Astrocyte (in vitro differentiated cells and primary cell): Measurements from ENCODE around the gene EARS2. TPM values are rescaled to one million over a fixed set of nuclear protein-coding genes. Genes with fewer than 3 reads are reported as not detected.

ENCODE experiments used
- DNase-seq: peaks from one replicate; pipeline ENCODE4 v3.0.0-alpha.2; 2010; ENCODE audit warnings: low read depth
- FAIRE-seq: peaks from 2 replicates; lab custom pipeline; 2011; peaks lifted over from hg19 to GRCh38; lab: Jason Lieb, UNC
- H2AFZ ChIP-seq: 2 replicates; pipeline ENCODE4 v1.6.0; 2012; ENCODE audit warnings: low read depth, low read length, inconsistent platforms
- H3K27ac ChIP-seq: 2 replicates; pipeline ENCODE4 v1.5.1; 2011; ENCODE audit warnings: low read depth, low read length, inconsistent platforms
- H3K27me3 ChIP-seq: 2 replicates; pipeline ENCODE4 v1.6.0; 2011; ENCODE audit warnings: low read length, inconsistent platforms; ENCODE audit not compliant: insufficient read depth
- H3K36me3 ChIP-seq: 2 replicates; pipeline ENCODE4 v1.5.1; 2011; ENCODE audit warnings: low read length, inconsistent platforms; ENCODE audit not compliant: insufficient read depth
- H3K4me1 ChIP-seq: 2 replicates; pipeline ENCODE4 v1.5.1; 2011; ENCODE audit warnings: low read length, inconsistent platforms; ENCODE audit not compliant: insufficient read depth
- H3K4me2 ChIP-seq: 2 replicates; pipeline ENCODE4 v1.6.0; 2012; ENCODE audit warnings: low read length, inconsistent platforms
- H3K4me3 ChIP-seq: 2 replicates; pipeline ENCODE4 v1.5.1; 2011; ENCODE audit warnings: low read depth, mild to moderate bottlenecking, low read length, inconsistent platforms; ENCODE audit not compliant: insufficient read depth
- H3K79me2 ChIP-seq: 2 replicates; pipeline ENCODE4 v1.6.0; 2012; ENCODE audit warnings: mild to moderate bottlenecking, low read length, inconsistent platforms; ENCODE audit not compliant: insufficient read depth
- H3K9ac ChIP-seq: 2 replicates; pipeline ENCODE4 v1.6.0; 2012; ENCODE audit warnings: mild to moderate bottlenecking, low read length, inconsistent platforms
- H3K9me3 ChIP-seq: 2 replicates; pipeline ENCODE4 v1.5.1; 2012; ENCODE audit warnings: low read depth, mild to moderate bottlenecking, low read length, inconsistent platforms; ENCODE audit not compliant: insufficient read depth
- H4K20me1 ChIP-seq: 2 replicates; pipeline ENCODE4 v1.6.0; 2012; ENCODE audit warnings: low read length, inconsistent platforms; ENCODE audit not compliant: insufficient read depth
- H3K27ac Mint-ChIP-seq: one replicate; pipeline ENCODE4 v1.8.0; 2021; ENCODE audit warnings: mild to moderate bottlenecking, mixed read lengths; ENCODE audit not compliant: unreplicated experiment
- H3K27me3 Mint-ChIP-seq: one replicate; pipeline ENCODE4 v1.8.0; 2021; ENCODE audit warnings: low read depth, mixed read lengths; ENCODE audit not compliant: unreplicated experiment
- H3K36me3 Mint-ChIP-seq: one replicate; pipeline ENCODE4 v1.8.0; 2021; ENCODE audit warnings: low read depth, mixed read lengths; ENCODE audit not compliant: unreplicated experiment
- H3K4me1 Mint-ChIP-seq: one replicate; pipeline ENCODE4 v1.8.0; 2021; ENCODE audit warnings: low read depth, mixed read lengths; ENCODE audit not compliant: unreplicated experiment
- H3K4me3 Mint-ChIP-seq: one replicate; pipeline ENCODE4 v1.8.0; 2021; ENCODE audit warnings: mild to moderate bottlenecking, moderate library complexity, mixed read lengths; ENCODE audit not compliant: unreplicated experiment
- H3K9me3 Mint-ChIP-seq: one replicate; pipeline ENCODE4 v1.8.0; 2021; ENCODE audit warnings: mild to moderate bottlenecking, mixed read lengths; ENCODE audit not compliant: unreplicated experiment
- EZH2 ChIP-seq: IDR thresholded peaks from 2 replicates; pipeline ENCODE4 v1.6.1; 2012; ENCODE audit warnings: mild to moderate bottlenecking, low read length, inconsistent platforms; ENCODE audit not compliant: insufficient read depth
- total RNA-seq: library from RNA; stranded (reverse); gene quantifications from 2 replicates; pipeline ENCODE4 v1.2.1, GENCODE V29; 2021
- TF ChIP-seq, protein P1 (sequence below): IDR thresholded peaks from 2 replicates; pipeline ENCODE4 v1.5.1; 2011; ENCODE audit warnings: low read depth, mild to moderate bottlenecking, inconsistent platforms, low read length, moderate library complexity; ENCODE audit not compliant: insufficient read depth

Gene EARS2
- total RNA-seq, 1 donor from 2014 or later: 19.4 TPM

DNA sequence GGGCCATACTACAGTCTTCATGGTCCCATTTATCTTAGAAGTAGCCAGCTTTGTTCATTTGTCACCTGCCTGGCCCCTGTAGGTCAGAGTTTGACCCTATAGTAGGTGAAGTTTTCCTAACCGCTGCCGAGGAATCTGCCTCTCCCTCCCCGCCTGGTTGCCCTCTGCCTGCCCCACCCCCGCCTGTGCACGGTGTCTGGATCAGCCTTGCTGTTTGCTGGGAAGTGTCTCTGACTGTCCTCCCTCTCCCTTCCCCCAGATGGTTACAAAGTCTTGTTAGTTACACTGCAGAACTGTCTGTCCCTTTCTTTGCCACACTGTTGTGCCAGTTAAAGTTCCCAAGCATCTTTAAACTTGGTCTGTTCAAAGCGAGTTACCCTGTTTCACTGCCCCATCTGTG is 6.0 kb upstream of the EARS2 start:
- Histone ChIP-seq H4K20me1 (peaks cover 81% of the 10 kb centered on the region), H3K9me3 (no peaks in the 10 kb centered on the region), H3K4me2 (no peak overlapping the region), H3K27me3 (no peaks in the 10 kb centered on the region), H3K9ac (no peak overlapping the region), H3K36me3 (peaks cover 70% of the 10 kb centered on the region), H3K4me1 (peaks cover 8% of the 10 kb centered on the region), H3K27ac (no peak overlapping the region), H2AFZ (no peak overlapping the region), H3K79me2 (peaks cover 47% of the 10 kb centered on the region), H3K4me3 (no peak overlapping the region)
- Mint-ChIP-seq H3K4me3 (peak overlapping the region; percentile 56), H3K36me3 (peaks cover 36% of the 10 kb centered on the region), H3K27me3 (no peaks in the 10 kb centered on the region), H3K27ac (no peak overlapping the region), H3K4me1 (peaks cover 33% of the 10 kb centered on the region), H3K9me3 (no peaks in the 10 kb centered on the region)
- DNase-seq (no peak), FAIRE-seq (no peak)
- TF ChIP-seq, protein P1, sequence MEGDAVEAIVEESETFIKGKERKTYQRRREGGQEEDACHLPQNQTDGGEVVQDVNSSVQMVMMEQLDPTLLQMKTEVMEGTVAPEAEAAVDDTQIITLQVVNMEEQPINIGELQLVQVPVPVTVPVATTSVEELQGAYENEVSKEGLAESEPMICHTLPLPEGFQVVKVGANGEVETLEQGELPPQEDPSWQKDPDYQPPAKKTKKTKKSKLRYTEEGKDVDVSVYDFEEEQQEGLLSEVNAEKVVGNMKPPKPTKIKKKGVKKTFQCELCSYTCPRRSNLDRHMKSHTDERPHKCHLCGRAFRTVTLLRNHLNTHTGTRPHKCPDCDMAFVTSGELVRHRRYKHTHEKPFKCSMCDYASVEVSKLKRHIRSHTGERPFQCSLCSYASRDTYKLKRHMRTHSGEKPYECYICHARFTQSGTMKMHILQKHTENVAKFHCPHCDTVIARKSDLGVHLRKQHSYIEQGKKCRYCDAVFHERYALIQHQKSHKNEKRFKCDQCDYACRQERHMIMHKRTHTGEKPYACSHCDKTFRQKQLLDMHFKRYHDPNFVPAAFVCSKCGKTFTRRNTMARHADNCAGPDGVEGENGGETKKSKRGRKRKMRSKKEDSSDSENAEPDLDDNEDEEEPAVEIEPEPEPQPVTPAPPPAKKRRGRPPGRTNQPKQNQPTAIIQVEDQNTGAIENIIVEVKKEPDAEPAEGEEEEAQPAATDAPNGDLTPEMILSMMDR: no peak
- no peak for TF ChIP-seq EZH2

GRCh38 chr16:23562505-23562904 is 5.4 kb upstream of the EARS2 start:
- DNase-seq (no peak), FAIRE-seq (no peak)
- Histone ChIP-seq H2AFZ (no peak overlapping the region), H3K9me3 (no peaks in the 10 kb centered on the region), H3K27me3 (no peaks in the 10 kb centered on the region), H3K4me1 (peaks cover 8% of the 10 kb centered on the region), H3K4me3 (no peak overlapping the region), H3K9ac (no peak overlapping the region), H3K27ac (no peak overlapping the region), H3K4me2 (no peak overlapping the region), H3K36me3 (peaks cover 69% of the 10 kb centered on the region), H4K20me1 (peaks cover 76% of the 10 kb centered on the region), H3K79me2 (peaks cover 52% of the 10 kb centered on the region)
- H3K27ac Mint-ChIP-seq: peak overlapping the region; percentile 41
- no peak overlapping the region for H3K4me3 Mint-ChIP-seq
- TF ChIP-seq, protein P1: no peak
- TF ChIP-seq EZH2: no peak
- H3K36me3 Mint-ChIP-seq: peaks cover 33% of the 10 kb centered on the region
- peaks cover 33% of the 10 kb centered on the region for H3K4me1 Mint-ChIP-seq
- H3K9me3 Mint-ChIP-seq: no peaks in the 10 kb centered on the region
- H3K27me3 Mint-ChIP-seq: no peaks in the 10 kb centered on the region

DNA sequence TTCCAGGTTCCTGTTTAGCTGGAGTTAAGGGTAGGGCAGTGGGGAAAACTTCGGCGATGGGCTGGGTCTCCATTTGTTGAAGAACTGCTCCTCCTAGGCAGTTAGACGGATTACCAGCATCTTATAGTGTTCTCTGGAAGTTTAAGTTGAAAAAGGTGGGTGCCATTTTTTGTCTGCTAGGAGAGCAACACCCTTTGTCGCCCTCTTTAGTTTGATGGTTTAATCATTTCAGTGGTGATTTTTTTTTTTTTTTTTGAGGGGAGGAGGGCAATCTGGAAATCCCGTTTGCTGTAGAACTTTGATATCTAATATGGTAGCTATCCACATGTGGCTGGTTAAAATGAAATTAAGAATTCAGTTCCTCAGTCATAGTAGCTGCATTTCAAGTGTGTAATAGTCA is 4.4 kb upstream of the EARS2 start:
- no peak for DNase-seq
- no peaks in the 10 kb centered on the region for H3K27me3 ChIP-seq
- H4K20me1 ChIP-seq: peaks cover 72% of the 10 kb centered on the region
- H3K9me3 ChIP-seq: no peaks in the 10 kb centered on the region
- H3K4me1 ChIP-seq: peaks cover 8% of the 10 kb centered on the region
- peaks cover 58% of the 10 kb centered on the region for H3K79me2 ChIP-seq
- H3K9ac ChIP-seq: no peak overlapping the region
- peaks cover 60% of the 10 kb centered on the region for H3K36me3 ChIP-seq
- H2AFZ ChIP-seq: no peak overlapping the region
- Mint-ChIP-seq H3K4me3 (no peak overlapping the region), H3K4me1 (peaks cover 35% of the 10 kb centered on the region), H3K27me3 (no peaks in the 10 kb centered on the region), H3K27ac (peak overlapping the region; percentile 69), H3K36me3 (peaks cover 28% of the 10 kb centered on the region), H3K9me3 (peaks cover 5% of the 10 kb centered on the region)
- H3K4me3 ChIP-seq: no peak overlapping the region
- no peak overlapping the region for H3K4me2 ChIP-seq
- TF ChIP-seq, protein P1: no peak
- no peak for TF ChIP-seq EZH2
- H3K27ac ChIP-seq: no peak overlapping the region
- no peak for FAIRE-seq
